Testis (tissue), 3 donors: Measurements from ENCODE around the gene RMND5A. TPM values are rescaled to one million over a fixed set of nuclear protein-coding genes. Genes with fewer than 3 reads are reported as not detected.

ENCODE experiments used
- DNase-seq: peaks from one replicate; pipeline ENCODE4 v3.0.0-alpha.2; 2019
- H3K27ac ChIP-seq, 2 donors: fragments of 200-600 bp; sonication (generic); one replicate each; pipeline ENCODE4 v1.5.1; 2019
- H3K27me3 ChIP-seq: fragments of 200-600 bp; sonication (generic); one replicate; pipeline ENCODE4 v1.5.1; 2019
- H3K36me3 ChIP-seq: fragments of 200-600 bp; sonication (generic); one replicate; pipeline ENCODE4 v1.5.1; 2017; ENCODE audit warnings: low read depth; ENCODE audit errors: missing control alignments
- H3K4me1 ChIP-seq: fragments of 200-600 bp; sonication (generic); one replicate; pipeline ENCODE4 v1.5.1; 2019
- H3K4me3 ChIP-seq, 2 donors: fragments of 200-600 bp; sonication (generic); one replicate each; pipeline ENCODE4 v1.5.1; 2017 to 2019
- H3K9me3 ChIP-seq: fragments of 200-600 bp; sonication (generic); one replicate; pipeline ENCODE4 v1.5.1; 2017
- POLR2A ChIP-seq: fragments of 450-650 bp; IDR thresholded peaks from one replicate; pipeline ENCODE4 v1.6.1; 2017; ENCODE audit warnings: antibody characterized with exemption, mild to moderate bottlenecking, moderate library complexity
- WGBS, 2 donors: methylation state at CpG; one replicate each; pipeline ENCODE4 v1.1.5; 2018; 5-methylcytosine and 5-hydroxymethylcytosine counted together
- intact Hi-C: fragments of 100-400 bp; cut with DNase I; formaldehyde crosslinking; loops from one replicate; pipeline ENCODE4 v1.15.1; 2023; ENCODE audit warnings: low total_unique reads
- polyA plus RNA-seq: library from polyadenylated mRNA; stranded (reverse); fragments of 350-450 nt; fragmentation: Illumina TruSeq; extraction: RNeasy Lipid Tissue Mini Kit (QIAGEN cat#74804); gene quantifications from one replicate; pipeline ENCODE4 v1.2.3, GENCODE V29; 2014; ENCODE audit warnings: low read depth, low replicate concordance; ENCODE audit not compliant: insufficient read depth
- total RNA-seq, 2 donors: library from RNA; depleted of rRNA; stranded (reverse); fragments of >200 nt; gene quantifications; one replicate each; pipeline ENCODE4 v1.2.3, GENCODE V29; 2016
- TF ChIP-seq, protein P1 (sequence below), 3 experiments: fragments of 450-650 bp in 2 of 3; fragments of 200-600 bp in 1 of 3; sonication (generic) in 1 of 3; IDR thresholded peaks; one replicate each; pipeline ENCODE4 v1.5.1; 2016 to 2019; ENCODE audit warnings: antibody characterized with exemption in 3 of 3, mild to moderate bottlenecking in 2 of 3, moderate library complexity in 1 of 3

The RMND5A gene
- total and polyA plus RNA-seq, 3 donors from 2014 or later, result 28.4 to 31.7 (median 31.3) TPM

DNA sequence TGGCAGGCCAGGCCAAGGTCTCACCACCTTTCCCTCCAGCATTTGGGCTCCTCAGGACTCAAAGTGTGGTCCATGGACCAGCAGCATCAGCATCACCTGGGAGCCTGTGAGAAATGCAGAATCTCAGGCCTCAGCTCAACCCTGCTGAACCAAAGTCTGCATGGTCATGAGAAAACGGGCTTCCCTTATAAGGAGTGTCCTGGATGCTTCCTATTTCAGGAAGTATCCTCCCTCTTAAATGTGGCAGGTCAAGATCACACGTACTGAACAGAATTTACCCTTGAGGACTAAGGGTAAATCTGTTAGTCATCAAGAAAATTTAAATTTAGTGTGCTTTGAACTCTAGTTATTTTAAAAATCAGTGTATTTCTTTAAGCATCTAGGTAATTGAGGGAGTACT lies 58.9 kb downstream of the RMND5A start:
- Histone ChIP-seq H3K27ac (no peak overlapping the region), H3K27me3 (no peaks in the 10 kb centered on the region)
- WGBS, 2 donors, result 30 to 40% methylated on average over 2 of the region's 2 CpGs

DNA sequence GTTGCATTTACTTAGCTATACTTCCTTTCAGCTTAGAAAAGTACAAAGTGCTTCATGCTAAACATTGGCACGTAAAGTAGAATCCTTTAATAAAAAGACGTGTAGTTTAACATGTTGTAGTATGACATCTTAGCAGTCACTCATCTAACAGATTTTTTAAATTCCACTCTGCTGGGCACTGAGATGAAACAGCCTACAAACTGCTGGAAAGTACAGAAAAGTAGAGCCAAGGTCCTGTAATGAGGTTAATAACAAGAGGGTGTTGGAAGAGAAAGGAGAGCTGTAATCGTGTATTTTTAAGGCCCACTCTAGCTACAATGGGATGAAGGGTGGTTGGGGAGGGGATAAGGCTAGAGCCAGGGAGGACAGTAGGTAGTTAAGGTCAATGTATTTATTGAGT lies 59.9 kb downstream of the RMND5A start:
- no peak for DNase-seq
- H3K27me3 ChIP-seq, result no peaks in the 10 kb centered on the region
- WGBS, 2 donors, result 66 to 81% methylated on average over 3 of the region's 3 CpGs
- no peaks in the 10 kb centered on the region for H3K9me3 ChIP-seq
- H3K4me3 ChIP-seq, result no peak overlapping the region
- TF ChIP-seq POLR2A, result no peak
- TF ChIP-seq, protein P1, sequence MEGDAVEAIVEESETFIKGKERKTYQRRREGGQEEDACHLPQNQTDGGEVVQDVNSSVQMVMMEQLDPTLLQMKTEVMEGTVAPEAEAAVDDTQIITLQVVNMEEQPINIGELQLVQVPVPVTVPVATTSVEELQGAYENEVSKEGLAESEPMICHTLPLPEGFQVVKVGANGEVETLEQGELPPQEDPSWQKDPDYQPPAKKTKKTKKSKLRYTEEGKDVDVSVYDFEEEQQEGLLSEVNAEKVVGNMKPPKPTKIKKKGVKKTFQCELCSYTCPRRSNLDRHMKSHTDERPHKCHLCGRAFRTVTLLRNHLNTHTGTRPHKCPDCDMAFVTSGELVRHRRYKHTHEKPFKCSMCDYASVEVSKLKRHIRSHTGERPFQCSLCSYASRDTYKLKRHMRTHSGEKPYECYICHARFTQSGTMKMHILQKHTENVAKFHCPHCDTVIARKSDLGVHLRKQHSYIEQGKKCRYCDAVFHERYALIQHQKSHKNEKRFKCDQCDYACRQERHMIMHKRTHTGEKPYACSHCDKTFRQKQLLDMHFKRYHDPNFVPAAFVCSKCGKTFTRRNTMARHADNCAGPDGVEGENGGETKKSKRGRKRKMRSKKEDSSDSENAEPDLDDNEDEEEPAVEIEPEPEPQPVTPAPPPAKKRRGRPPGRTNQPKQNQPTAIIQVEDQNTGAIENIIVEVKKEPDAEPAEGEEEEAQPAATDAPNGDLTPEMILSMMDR (IDR thresholded peaks at IDR 0.05), result no peak
- intact Hi-C loops, result no loop called here
- H3K36me3 ChIP-seq, result no peaks in the 10 kb centered on the region
- H3K27ac ChIP-seq, result no peak overlapping the region
- no peaks in the 10 kb centered on the region for H3K4me1 ChIP-seq

More for the DNA sequence above, 58.9 kb downstream of the RMND5A start:
- intact Hi-C loops, result no loop called here
- H3K36me3 ChIP-seq, result no peaks in the 10 kb centered on the region
- no peak overlapping the region for H3K4me3 ChIP-seq
- H3K9me3 ChIP-seq, result no peaks in the 10 kb centered on the region
- no peak for DNase-seq
- no peaks in the 10 kb centered on the region for H3K4me1 ChIP-seq
- TF ChIP-seq, protein P1 (IDR thresholded peaks at IDR 0.05), result no peak
- TF ChIP-seq POLR2A, result no peak

DNA sequence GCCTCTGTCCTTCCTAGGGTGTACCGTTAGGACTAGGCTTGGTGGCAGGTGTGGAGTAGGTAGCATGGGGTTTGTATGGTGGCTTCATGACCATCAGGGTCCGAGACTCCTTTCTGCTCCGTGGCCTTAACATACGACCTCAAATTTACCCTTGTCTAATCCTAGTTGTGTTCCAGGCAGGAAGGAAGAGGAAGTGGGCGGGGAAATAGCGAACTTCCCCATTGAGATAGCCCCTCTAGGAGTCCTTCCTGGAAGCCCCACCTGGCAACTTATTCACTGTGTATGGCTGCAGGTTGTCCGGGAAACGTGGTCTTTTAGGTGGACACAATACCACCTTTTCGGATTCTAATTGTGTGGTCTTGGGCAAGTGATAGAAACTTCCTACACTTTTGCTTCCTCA lies 61.3 kb downstream of the RMND5A start:
- no peak overlapping the region for H3K4me3 ChIP-seq
- no peak for DNase-seq
- H3K27ac ChIP-seq, result no peak overlapping the region
- H3K9me3 ChIP-seq, result no peaks in the 10 kb centered on the region
- TF ChIP-seq, protein P1 (IDR thresholded peaks at IDR 0.05), result no peak
- TF ChIP-seq POLR2A, result no peak
- no peaks in the 10 kb centered on the region for H3K4me1 ChIP-seq
- H3K27me3 ChIP-seq, result no peaks in the 10 kb centered on the region
- intact Hi-C loops, result no loop called here
- 74 to 85% methylated on average over 8 to 9 of the region's 9 CpGs for WGBS, 2 donors
- no peaks in the 10 kb centered on the region for H3K36me3 ChIP-seq

DNA sequence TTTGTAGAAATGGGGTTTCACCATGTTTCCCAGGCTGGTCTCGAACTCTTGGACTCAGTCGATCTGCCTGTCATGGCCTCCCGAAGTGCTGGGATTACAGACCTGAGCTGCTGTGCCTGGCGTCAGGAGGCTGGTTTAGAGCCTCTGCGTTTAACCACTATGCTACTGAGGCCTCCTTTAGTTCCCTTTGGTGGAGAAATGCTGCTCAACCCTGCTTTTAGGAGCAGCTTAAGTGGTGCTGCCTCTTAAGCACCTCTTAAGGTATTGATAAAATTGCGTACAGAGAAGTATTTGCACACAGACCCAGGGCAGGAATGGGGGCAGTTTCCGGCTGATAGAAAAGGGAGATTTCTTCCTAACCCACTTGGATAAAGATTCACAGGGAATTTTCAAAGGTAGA lies 62.7 kb downstream of the RMND5A start:
- no peaks in the 10 kb centered on the region for H3K36me3 ChIP-seq
- no peaks in the 10 kb centered on the region for H3K27me3 ChIP-seq
- H3K4me3 ChIP-seq, result no peak overlapping the region
- peaks cover 1% of the 10 kb centered on the region for H3K4me1 ChIP-seq
- no peak for DNase-seq
- H3K9me3 ChIP-seq, result no peaks in the 10 kb centered on the region
- intact Hi-C loops, result no loop called here
- WGBS, 2 donors, result 87 to 94% methylated on average over 7 of the region's 7 CpGs
- TF ChIP-seq, protein P1 (IDR thresholded peaks at IDR 0.05), result no peak
- TF ChIP-seq POLR2A, result no peak
- no peak overlapping the region for H3K27ac ChIP-seq

DNA sequence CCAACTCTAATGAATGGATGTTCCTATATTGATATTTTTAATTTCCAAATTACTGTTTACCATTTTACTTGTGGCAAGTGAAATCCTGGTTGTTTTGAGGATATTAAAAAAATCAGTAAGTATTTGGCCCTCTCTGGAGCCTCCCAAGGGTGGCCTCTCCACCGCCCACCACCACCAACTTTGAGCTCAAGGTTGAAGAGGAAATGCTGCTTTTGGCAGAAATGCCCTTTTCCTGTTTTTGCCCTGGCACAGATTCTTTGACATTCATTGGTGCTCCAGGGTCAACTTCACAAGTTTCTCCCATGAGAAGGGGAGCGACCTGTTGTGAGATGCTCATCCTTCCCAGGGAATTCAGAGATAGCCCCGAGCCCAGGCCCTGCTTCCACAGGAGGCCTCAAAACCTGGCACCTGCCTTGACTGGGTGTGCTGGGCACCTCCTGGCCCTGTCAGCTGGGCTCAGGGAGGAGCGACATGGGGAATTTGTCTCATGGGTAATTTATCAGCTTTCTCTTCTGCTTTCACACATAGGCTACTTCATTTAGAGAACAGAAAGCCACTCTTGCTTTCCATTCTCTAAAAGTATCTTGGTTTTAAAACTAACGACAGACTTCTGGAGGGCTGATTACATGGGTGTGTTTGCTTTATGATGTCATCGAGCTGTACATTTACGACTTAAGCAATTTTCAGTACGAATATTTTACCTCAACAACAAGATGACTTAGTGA lies 63.7 kb downstream of the RMND5A start:
- H3K27me3 ChIP-seq, result no peaks in the 10 kb centered on the region
- DNase-seq, result no peak
- no peaks in the 10 kb centered on the region for H3K36me3 ChIP-seq
- WGBS, 2 donors, result 76 to 83% methylated on average over 8 of the region's 8 CpGs
- no peak for TF ChIP-seq POLR2A
- TF ChIP-seq, protein P1 (IDR thresholded peaks at IDR 0.05), result no peak
- H3K4me3 ChIP-seq, result no peak overlapping the region
- peaks cover 11% of the 10 kb centered on the region for H3K4me1 ChIP-seq
- no peak overlapping the region for H3K27ac ChIP-seq
- intact Hi-C loops, result no loop called here
- H3K9me3 ChIP-seq, result no peaks in the 10 kb centered on the region
